OCI-LY1 (cell line): ENCODE results near the gene C17orf58.

Experiments
- EZH2 ChIP-seq: fragments of 200-600 bp; sonication (generic), shearing (Covaris generic); IDR thresholded peaks from 2 replicates; pipeline ENCODE4 v1.8.0; 2017; ENCODE audit warnings: borderline replicate concordance, mixed run types, mild to moderate bottlenecking, antibody characterized with exemption, low read length, moderate library complexity, mixed read lengths
- TF ChIP-seq, protein P1 (sequence below): fragments of 200-600 bp; sonication (generic), shearing (Covaris generic); IDR thresholded peaks from 2 replicates; pipeline ENCODE4 v1.5.1; 2017; ENCODE audit warnings: mild to moderate bottlenecking, antibody characterized with exemption, low read length, moderate library complexity, mixed read lengths

DNA sequence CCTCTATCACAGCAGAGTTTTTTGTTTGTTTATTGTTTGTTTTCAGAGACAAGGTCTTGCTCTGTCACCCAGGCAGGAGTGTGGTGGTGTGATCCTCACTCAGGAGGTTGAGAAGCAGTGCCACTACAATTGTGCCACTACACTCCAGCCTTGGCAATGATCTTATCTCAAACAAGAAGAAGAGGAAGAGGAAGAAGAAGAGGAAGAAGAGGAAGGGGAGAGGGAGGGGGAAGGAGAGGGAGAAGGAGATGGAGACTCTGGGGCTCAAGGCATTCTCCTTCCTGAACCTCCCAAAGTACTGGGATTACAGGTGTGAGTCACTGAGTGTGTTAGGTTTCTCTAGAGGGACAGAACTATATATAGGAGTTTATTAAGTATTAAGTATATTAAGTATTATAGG is 17.1 kb upstream of the C17orf58 start:
- TF ChIP-seq, protein P1, sequence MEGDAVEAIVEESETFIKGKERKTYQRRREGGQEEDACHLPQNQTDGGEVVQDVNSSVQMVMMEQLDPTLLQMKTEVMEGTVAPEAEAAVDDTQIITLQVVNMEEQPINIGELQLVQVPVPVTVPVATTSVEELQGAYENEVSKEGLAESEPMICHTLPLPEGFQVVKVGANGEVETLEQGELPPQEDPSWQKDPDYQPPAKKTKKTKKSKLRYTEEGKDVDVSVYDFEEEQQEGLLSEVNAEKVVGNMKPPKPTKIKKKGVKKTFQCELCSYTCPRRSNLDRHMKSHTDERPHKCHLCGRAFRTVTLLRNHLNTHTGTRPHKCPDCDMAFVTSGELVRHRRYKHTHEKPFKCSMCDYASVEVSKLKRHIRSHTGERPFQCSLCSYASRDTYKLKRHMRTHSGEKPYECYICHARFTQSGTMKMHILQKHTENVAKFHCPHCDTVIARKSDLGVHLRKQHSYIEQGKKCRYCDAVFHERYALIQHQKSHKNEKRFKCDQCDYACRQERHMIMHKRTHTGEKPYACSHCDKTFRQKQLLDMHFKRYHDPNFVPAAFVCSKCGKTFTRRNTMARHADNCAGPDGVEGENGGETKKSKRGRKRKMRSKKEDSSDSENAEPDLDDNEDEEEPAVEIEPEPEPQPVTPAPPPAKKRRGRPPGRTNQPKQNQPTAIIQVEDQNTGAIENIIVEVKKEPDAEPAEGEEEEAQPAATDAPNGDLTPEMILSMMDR: no peak
- no peak for TF ChIP-seq EZH2
